Measurements from ENCODE around the gene ALS2.

Gene ALS2

GRCh38 chr2:201697899-201698298 lies 82.8 kb downstream of the ALS2 start:
- DNase-seq (ENCODE audit: low read depth in 1 of 2, low spot score in 1 of 2), result no peak
- Histone ChIP-seq H3K27ac (replicated peaks) (no peak overlapping the region), H3K27me3 (ENCODE audit: insufficient read depth, poor library complexity, severe bottlenecking) (no peaks in the 10 kb centered on the region), H3K4me3 (replicated peaks; ENCODE audit: insufficient read depth, low read length) (no peak overlapping the region)
- TF ChIP-seq REST (IDR thresholded peaks at IDR 0.05; ENCODE audit: insufficient replicate concordance, low read depth) (no peak), GABPA (IDR thresholded peaks at IDR 0.05; ENCODE audit: low read depth) (no peak), POLR2AphosphoS5 (IDR thresholded peaks at IDR 0.05; ENCODE audit: low read depth) (no peak), SPI1 (IDR thresholded peaks at IDR 0.05; ENCODE audit: borderline replicate concordance, low read depth) (no peak)
- TF ChIP-seq, protein P1, sequence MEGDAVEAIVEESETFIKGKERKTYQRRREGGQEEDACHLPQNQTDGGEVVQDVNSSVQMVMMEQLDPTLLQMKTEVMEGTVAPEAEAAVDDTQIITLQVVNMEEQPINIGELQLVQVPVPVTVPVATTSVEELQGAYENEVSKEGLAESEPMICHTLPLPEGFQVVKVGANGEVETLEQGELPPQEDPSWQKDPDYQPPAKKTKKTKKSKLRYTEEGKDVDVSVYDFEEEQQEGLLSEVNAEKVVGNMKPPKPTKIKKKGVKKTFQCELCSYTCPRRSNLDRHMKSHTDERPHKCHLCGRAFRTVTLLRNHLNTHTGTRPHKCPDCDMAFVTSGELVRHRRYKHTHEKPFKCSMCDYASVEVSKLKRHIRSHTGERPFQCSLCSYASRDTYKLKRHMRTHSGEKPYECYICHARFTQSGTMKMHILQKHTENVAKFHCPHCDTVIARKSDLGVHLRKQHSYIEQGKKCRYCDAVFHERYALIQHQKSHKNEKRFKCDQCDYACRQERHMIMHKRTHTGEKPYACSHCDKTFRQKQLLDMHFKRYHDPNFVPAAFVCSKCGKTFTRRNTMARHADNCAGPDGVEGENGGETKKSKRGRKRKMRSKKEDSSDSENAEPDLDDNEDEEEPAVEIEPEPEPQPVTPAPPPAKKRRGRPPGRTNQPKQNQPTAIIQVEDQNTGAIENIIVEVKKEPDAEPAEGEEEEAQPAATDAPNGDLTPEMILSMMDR (IDR thresholded peaks at IDR 0.05; ENCODE audit: insufficient read depth, low read length), result no peak

DNA sequence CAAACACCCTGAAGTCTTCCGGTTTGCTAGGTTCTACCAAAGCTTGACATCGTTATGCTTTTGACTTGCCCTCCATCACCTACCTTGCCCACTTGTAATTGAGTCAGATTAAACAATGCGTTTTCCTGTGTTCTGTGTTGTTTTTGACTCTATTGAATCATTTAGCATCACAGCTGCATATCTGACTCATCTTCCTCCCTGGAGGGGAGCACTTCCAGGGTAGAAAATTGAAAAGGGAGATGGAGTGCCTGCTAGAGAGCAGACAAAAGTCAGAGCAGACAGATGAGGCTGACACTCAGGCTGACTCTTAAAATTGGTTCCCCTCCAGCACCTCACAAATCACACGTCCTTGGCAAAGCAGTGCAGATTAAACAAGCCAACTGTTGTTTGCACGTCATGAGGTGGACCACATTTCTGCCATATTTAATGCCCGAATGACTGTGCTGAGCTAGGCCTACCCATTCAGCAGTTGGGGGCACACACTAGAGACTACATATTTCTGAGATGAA lies 84.5 kb downstream of the ALS2 start:
- TF ChIP-seq SPI1 (IDR thresholded peaks at IDR 0.05; ENCODE audit: borderline replicate concordance, low read depth) (no peak), GABPA (IDR thresholded peaks at IDR 0.05; ENCODE audit: low read depth) (no peak)
- Histone ChIP-seq H3K27ac (replicated peaks) (no peak overlapping the region), H3K27me3 (ENCODE audit: insufficient read depth, poor library complexity, severe bottlenecking) (no peaks in the 10 kb centered on the region), H3K4me3 (replicated peaks; ENCODE audit: insufficient read depth, low read length) (no peak overlapping the region)
- no peak for DNase-seq (ENCODE audit: low read depth in 1 of 2, low spot score in 1 of 2)

- TF ChIP-seq GABPA (IDR thresholded peaks at IDR 0.05; ENCODE audit: low read depth), result no peak
- no peak for TF ChIP-seq POLR2AphosphoS5 (IDR thresholded peaks at IDR 0.05; ENCODE audit: low read depth)
- TF ChIP-seq, protein P1 (IDR thresholded peaks at IDR 0.05; ENCODE audit: insufficient read depth, low read length), result no peak
- TF ChIP-seq SPI1 (IDR thresholded peaks at IDR 0.05; ENCODE audit: borderline replicate concordance, low read depth), result no peak
- TF ChIP-seq REST (IDR thresholded peaks at IDR 0.05; ENCODE audit: insufficient replicate concordance, low read depth), result no peak
- Histone ChIP-seq H3K4me3 (replicated peaks; ENCODE audit: insufficient read depth, low read length) (no peak overlapping the region), H3K27ac (replicated peaks) (no peak overlapping the region), H3K27me3 (ENCODE audit: insufficient read depth, poor library complexity, severe bottlenecking) (no peaks in the 10 kb centered on the region)
- no peak for DNase-seq (ENCODE audit: low read depth in 1 of 2, low spot score in 1 of 2)
Observed at GRCh38 chr2:201685156-201685555, 95.6 kb downstream of the ALS2 start.

DNA sequence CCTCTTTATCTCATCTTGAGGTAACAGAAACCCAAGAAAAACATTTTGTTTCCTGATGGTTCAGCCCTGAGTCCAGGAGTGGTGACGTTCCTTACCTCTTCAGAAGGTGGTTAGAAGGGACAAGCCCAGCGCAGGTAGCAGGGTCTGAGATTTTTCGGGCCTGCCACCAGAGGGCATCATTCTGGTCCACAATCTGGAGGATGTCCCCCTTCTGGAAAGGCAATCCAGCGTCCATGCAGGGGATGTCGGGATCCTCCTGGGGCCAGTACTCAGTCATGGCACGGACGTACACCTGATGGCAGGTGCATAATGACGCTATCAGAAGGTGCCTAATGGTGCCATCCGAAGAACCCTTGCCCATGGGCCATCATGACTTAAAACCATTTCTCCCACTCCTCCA lies 100.0 kb downstream of the ALS2 start:
- no peak overlapping the region for H3K4me3 ChIP-seq (replicated peaks; ENCODE audit: insufficient read depth, low read length)
- DNase-seq (ENCODE audit: low read depth in 1 of 2, low spot score in 1 of 2), result no peak
- H3K27me3 ChIP-seq (ENCODE audit: insufficient read depth, poor library complexity, severe bottlenecking), result no peaks in the 10 kb centered on the region
- TF ChIP-seq, protein P1 (IDR thresholded peaks at IDR 0.05; ENCODE audit: insufficient read depth, low read length), result peak; percentile 26
- no peak for TF ChIP-seq POLR2AphosphoS5 (IDR thresholded peaks at IDR 0.05; ENCODE audit: low read depth)
- no peak overlapping the region for H3K27ac ChIP-seq (replicated peaks)
